PC-9 (cell line): ENCODE measurements around the gene ALK.

Experiments
- EZH2 ChIP-seq: fragments of 200-600 bp; sonication (generic); IDR thresholded peaks from 2 replicates; pipeline ENCODE4 v1.8.0; 2017; ENCODE audit warnings: antibody characterized with exemption, low read depth
- TF ChIP-seq, protein P1 (sequence below): fragments of 200-600 bp; sonication (generic); conservative IDR thresholded peaks from 2 replicates; pipeline ENCODE4 v1.6.1; 2017; ENCODE audit warnings: mixed run types, antibody characterized with exemption, mild to moderate bottlenecking, moderate library complexity

DNA sequence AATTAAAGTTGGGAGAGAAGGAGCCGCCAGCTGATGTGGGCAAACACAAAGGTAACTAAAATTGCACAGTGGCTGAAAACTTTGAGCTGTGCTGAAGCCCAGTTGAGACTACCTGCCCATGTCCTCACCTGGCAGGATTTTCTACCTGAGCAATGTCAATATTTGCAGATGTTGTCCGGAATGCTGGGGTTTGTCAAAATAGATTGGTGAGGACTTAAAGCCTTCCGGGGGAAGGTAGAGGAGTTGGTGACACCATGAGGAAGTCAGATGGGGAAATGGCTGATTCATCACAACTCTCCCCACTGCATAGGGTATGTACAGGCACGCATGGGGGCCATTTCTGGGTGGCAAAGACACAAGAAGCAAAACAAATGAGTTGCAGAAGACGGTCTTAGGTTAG is 114.9 kb downstream of the ALK start:
- TF ChIP-seq, protein P1, sequence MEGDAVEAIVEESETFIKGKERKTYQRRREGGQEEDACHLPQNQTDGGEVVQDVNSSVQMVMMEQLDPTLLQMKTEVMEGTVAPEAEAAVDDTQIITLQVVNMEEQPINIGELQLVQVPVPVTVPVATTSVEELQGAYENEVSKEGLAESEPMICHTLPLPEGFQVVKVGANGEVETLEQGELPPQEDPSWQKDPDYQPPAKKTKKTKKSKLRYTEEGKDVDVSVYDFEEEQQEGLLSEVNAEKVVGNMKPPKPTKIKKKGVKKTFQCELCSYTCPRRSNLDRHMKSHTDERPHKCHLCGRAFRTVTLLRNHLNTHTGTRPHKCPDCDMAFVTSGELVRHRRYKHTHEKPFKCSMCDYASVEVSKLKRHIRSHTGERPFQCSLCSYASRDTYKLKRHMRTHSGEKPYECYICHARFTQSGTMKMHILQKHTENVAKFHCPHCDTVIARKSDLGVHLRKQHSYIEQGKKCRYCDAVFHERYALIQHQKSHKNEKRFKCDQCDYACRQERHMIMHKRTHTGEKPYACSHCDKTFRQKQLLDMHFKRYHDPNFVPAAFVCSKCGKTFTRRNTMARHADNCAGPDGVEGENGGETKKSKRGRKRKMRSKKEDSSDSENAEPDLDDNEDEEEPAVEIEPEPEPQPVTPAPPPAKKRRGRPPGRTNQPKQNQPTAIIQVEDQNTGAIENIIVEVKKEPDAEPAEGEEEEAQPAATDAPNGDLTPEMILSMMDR = no peak
- TF ChIP-seq EZH2 = no peak
